WTC11 (cell line): ENCODE results near the gene PIK3R4. TPM values are rescaled to one million over a fixed set of nuclear protein-coding genes. Genes with fewer than 3 reads are reported as not detected.

Experiments
- ATAC-seq: fragments of 200-7000 bp; cut with Tn5 transposase; 2 replicates; pipeline ENCODE4 v1.10.0; 2021; ENCODE audit warnings: mild to moderate bottlenecking, moderate library complexity
- CTCF ChIA-PET: fragments of 300-600 bp; sonication (Branson Sonifier 250); formaldehyde crosslinking; loops from one replicate; lab custom pipeline; 2021; ENCODE audit warnings: antibody characterized with exemption; lab: Charles Lee
- POLR2A ChIA-PET: fragments of 350-600 bp; sonication (Branson Sonifier 250); formaldehyde crosslinking; loops from one replicate; lab custom pipeline; 2021; ENCODE audit warnings: antibody characterized with exemption; lab: Charles Lee
- DNase-seq: peaks from one replicate; pipeline ENCODE4 v3.0.0; 2021; ENCODE audit warnings: low spot score
- H3K27ac Mint-ChIP-seq: 2 replicates; pipeline ENCODE4 v1.8.0; 2021; ENCODE audit warnings: mixed read lengths
- H3K27me3 Mint-ChIP-seq: 2 replicates; pipeline ENCODE4 v1.8.0; 2021; ENCODE audit warnings: low read depth, mild to moderate bottlenecking, moderate library complexity, mixed read lengths
- H3K36me3 Mint-ChIP-seq: 2 replicates; pipeline ENCODE4 v1.8.0; 2021; ENCODE audit warnings: mixed read lengths
- H3K4me1 Mint-ChIP-seq: 2 replicates; pipeline ENCODE4 v1.8.0; 2022; ENCODE audit warnings: mixed read lengths
- H3K4me3 Mint-ChIP-seq: 2 replicates; pipeline ENCODE4 v1.8.0; 2021; ENCODE audit warnings: mild to moderate bottlenecking, moderate library complexity, mixed read lengths
- H3K9me3 Mint-ChIP-seq: 2 replicates; pipeline ENCODE4 v1.8.0; 2021; ENCODE audit warnings: mixed read lengths
- EMX1 ChIP-seq: fragments of 250-450 bp; sonication (Bioruptor Pico); IDR thresholded peaks from 2 replicates; pipeline ENCODE4 v1.8.0; 2021; ENCODE audit warnings: mild to moderate bottlenecking
- ETV6 ChIP-seq: sonication (generic); formaldehyde crosslinking; IDR thresholded peaks from 2 replicates; pipeline ENCODE4 v1.8.1; 2022; ENCODE audit warnings: mild to moderate bottlenecking, missing genetic modification reagents
- HMGA2 ChIP-seq: fragments of 250-450 bp; sonication (Bioruptor Pico); IDR thresholded peaks from 2 replicates; pipeline ENCODE4 v1.4.0; 2021; ENCODE audit warnings: mild to moderate bottlenecking, moderate library complexity
- JAZF1 ChIP-seq: fragments of 250-450 bp; sonication (Bioruptor Pico); IDR thresholded peaks from 2 replicates; pipeline ENCODE4 v1.9.0; 2021; ENCODE audit warnings: moderate library complexity, mild to moderate bottlenecking, inconsistent platforms
- JUN ChIP-seq: sonication (generic); formaldehyde crosslinking; IDR thresholded peaks from 2 replicates; pipeline ENCODE4 v1.8.0; 2023; ENCODE audit warnings: mild to moderate bottlenecking, missing genetic modification reagents
- OVOL2 ChIP-seq: fragments of 250-450 bp; sonication (Bioruptor Pico); IDR thresholded peaks from 2 replicates; pipeline ENCODE4 v1.9.0; 2021; ENCODE audit warnings: mild to moderate bottlenecking, borderline replicate concordance
- SMAD4 ChIP-seq: sonication (generic); formaldehyde crosslinking; IDR thresholded peaks from 2 replicates; pipeline ENCODE4 v1.8.0; 2022; ENCODE audit warnings: mild to moderate bottlenecking, missing genetic modification reagents
- ZNF219 ChIP-seq: sonication (generic); formaldehyde crosslinking; IDR thresholded peaks from 2 replicates; pipeline ENCODE4 v1.8.0; 2023; ENCODE audit warnings: missing genetic modification reagents, mild to moderate bottlenecking, borderline replicate concordance
- ZNF416 ChIP-seq: fragments of 250-450 bp; sonication (Bioruptor Pico); IDR thresholded peaks from 2 replicates; pipeline ENCODE4 v1.9.0; 2021; ENCODE audit warnings: mild to moderate bottlenecking, inconsistent platforms
- total RNA-seq: library from RNA; stranded (reverse); gene quantifications from 3 replicates; pipeline ENCODE4 v1.2.3, GENCODE V29; 2021
- TF ChIP-seq, protein P1 (sequence below): fragments of 250-450 bp; sonication (Bioruptor Pico); IDR thresholded peaks from 2 replicates; pipeline ENCODE4 v1.9.0; 2021; ENCODE audit warnings: mild to moderate bottlenecking
- TF ChIP-seq, protein P2 (sequence below): sonication (generic); formaldehyde crosslinking; IDR thresholded peaks from 2 replicates; pipeline ENCODE4 v1.8.0; 2022; ENCODE audit warnings: mild to moderate bottlenecking, missing genetic modification reagents
- TF ChIP-seq, protein P3 (sequence below): sonication (generic); formaldehyde crosslinking; IDR thresholded peaks from 2 replicates; pipeline ENCODE4 v1.8.0; 2022; ENCODE audit warnings: missing genetic modification reagents
- TF ChIP-seq, protein P4 (sequence below): fragments of 250-450 bp; sonication (Bioruptor Pico); IDR thresholded peaks from 2 replicates; pipeline ENCODE4 v2.1.2; 2022; ENCODE audit warnings: mild to moderate bottlenecking, moderate library complexity
- TF ChIP-seq, protein P5 (sequence below): sonication (generic); formaldehyde crosslinking; IDR thresholded peaks from 2 replicates; pipeline ENCODE4 v1.8.1; 2023; ENCODE audit warnings: mild to moderate bottlenecking, missing genetic modification reagents, moderate library complexity

Gene PIK3R4
- total RNA-seq, 1 experiment from 2014 or later, result 41.5 TPM

DNA sequence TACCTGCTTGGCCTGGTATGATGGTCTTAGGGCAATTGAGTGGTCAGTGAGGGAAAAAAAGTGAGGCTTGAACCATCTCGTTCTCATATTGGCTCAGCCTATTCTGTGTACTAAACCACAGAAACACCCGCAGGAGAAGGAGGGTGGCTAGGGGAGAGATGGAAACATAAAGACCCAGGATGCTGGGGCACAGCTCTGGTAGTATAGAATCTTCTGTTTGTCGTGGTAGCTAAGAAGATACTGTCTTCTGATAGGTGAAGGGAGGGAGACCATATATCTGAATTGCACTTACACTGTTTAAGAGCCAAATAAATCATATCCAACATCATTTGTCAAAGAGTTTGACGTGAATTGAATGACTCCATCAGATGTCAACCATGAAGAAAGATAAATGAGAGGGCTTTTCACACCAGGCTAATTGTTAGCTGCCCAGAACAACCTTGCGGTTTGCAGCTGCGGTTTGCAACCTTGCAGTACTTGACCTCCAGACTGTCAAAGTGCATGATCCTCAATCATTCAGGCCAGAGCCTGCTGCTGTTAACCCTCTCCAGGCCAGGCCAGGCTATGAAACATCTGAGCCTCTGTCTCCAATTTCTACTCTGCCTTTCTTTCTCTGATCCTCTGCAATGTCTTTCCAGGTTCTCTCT, 40.9 kb upstream of the PIK3R4 start (continued):
- TF ChIP-seq, protein P1, sequence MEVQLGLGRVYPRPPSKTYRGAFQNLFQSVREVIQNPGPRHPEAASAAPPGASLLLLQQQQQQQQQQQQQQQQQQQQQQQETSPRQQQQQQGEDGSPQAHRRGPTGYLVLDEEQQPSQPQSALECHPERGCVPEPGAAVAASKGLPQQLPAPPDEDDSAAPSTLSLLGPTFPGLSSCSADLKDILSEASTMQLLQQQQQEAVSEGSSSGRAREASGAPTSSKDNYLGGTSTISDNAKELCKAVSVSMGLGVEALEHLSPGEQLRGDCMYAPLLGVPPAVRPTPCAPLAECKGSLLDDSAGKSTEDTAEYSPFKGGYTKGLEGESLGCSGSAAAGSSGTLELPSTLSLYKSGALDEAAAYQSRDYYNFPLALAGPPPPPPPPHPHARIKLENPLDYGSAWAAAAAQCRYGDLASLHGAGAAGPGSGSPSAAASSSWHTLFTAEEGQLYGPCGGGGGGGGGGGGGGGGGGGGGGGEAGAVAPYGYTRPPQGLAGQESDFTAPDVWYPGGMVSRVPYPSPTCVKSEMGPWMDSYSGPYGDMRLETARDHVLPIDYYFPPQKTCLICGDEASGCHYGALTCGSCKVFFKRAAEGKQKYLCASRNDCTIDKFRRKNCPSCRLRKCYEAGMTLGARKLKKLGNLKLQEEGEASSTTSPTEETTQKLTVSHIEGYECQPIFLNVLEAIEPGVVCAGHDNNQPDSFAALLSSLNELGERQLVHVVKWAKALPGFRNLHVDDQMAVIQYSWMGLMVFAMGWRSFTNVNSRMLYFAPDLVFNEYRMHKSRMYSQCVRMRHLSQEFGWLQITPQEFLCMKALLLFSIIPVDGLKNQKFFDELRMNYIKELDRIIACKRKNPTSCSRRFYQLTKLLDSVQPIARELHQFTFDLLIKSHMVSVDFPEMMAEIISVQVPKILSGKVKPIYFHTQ (CRISPR knock-in tag), result no peak
- TF ChIP-seq ZNF219, result no peak
- TF ChIP-seq HMGA2 (CRISPR knock-in tag), result no peak
- TF ChIP-seq SMAD4, result no peak
- TF ChIP-seq, protein P2, sequence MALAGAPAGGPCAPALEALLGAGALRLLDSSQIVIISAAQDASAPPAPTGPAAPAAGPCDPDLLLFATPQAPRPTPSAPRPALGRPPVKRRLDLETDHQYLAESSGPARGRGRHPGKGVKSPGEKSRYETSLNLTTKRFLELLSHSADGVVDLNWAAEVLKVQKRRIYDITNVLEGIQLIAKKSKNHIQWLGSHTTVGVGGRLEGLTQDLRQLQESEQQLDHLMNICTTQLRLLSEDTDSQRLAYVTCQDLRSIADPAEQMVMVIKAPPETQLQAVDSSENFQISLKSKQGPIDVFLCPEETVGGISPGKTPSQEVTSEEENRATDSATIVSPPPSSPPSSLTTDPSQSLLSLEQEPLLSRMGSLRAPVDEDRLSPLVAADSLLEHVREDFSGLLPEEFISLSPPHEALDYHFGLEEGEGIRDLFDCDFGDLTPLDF (CRISPR knock-in tag), result no peak
- TF ChIP-seq ETV6 (CRISPR knock-in tag), result no peak
- TF ChIP-seq, protein P3, sequence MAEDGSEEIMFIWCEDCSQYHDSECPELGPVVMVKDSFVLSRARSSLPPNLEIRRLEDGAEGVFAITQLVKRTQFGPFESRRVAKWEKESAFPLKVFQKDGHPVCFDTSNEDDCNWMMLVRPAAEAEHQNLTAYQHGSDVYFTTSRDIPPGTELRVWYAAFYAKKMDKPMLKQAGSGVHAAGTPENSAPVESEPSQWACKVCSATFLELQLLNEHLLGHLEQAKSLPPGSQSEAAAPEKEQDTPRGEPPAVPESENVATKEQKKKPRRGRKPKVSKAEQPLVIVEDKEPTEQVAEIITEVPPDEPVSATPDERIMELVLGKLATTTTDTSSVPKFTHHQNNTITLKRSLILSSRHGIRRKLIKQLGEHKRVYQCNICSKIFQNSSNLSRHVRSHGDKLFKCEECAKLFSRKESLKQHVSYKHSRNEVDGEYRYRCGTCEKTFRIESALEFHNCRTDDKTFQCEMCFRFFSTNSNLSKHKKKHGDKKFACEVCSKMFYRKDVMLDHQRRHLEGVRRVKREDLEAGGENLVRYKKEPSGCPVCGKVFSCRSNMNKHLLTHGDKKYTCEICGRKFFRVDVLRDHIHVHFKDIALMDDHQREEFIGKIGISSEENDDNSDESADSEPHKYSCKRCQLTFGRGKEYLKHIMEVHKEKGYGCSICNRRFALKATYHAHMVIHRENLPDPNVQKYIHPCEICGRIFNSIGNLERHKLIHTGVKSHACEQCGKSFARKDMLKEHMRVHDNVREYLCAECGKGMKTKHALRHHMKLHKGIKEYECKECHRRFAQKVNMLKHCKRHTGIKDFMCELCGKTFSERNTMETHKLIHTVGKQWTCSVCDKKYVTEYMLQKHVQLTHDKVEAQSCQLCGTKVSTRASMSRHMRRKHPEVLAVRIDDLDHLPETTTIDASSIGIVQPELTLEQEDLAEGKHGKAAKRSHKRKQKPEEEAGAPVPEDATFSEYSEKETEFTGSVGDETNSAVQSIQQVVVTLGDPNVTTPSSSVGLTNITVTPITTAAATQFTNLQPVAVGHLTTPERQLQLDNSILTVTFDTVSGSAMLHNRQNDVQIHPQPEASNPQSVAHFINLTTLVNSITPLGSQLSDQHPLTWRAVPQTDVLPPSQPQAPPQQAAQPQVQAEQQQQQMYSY (CRISPR knock-in tag), result no peak
- TF ChIP-seq, protein P4, sequence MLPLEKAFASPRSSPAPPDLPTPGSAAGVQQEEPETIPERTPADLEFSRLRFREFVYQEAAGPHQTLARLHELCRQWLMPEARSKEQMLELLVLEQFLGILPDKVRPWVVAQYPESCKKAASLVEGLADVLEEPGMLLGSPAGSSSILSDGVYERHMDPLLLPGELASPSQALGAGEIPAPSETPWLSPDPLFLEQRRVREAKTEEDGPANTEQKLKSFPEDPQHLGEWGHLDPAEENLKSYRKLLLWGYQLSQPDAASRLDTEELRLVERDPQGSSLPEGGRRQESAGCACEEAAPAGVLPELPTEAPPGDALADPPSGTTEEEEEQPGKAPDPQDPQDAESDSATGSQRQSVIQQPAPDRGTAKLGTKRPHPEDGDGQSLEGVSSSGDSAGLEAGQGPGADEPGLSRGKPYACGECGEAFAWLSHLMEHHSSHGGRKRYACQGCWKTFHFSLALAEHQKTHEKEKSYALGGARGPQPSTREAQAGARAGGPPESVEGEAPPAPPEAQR (CRISPR knock-in tag), result no peak
- no peak for TF ChIP-seq JAZF1 (CRISPR knock-in tag)
- TF ChIP-seq, protein P5, sequence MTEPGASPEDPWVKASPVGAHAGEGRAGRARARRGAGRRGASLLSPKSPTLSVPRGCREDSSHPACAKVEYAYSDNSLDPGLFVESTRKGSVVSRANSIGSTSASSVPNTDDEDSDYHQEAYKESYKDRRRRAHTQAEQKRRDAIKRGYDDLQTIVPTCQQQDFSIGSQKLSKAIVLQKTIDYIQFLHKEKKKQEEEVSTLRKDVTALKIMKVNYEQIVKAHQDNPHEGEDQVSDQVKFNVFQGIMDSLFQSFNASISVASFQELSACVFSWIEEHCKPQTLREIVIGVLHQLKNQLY, result no peak
- no peak for TF ChIP-seq EMX1 (CRISPR knock-in tag)
- no peak for TF ChIP-seq JUN (CRISPR knock-in tag)
- TF ChIP-seq OVOL2, result no peak
- TF ChIP-seq, all 79 proteins: peak for 0

DNA sequence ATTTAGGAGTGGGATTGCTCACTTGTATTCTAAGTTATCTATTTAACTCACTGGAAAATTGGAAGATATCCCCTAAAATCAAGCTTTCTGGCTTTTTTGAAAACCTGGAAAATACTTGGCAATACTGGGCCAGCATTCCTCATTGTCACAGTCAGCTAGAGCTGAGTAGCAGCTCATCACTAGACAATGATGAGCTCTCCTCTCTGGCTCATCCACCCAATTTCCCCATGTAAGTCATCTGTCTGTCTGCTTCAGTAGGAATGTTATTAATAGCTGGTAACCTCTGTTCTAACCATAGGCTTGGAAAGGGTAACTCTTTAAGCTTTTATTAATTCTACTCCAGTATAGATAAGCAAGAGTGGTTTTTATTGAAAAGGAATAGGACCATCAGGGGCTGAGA, 39.7 kb upstream of the PIK3R4 start:
- no peak for TF ChIP-seq ZNF416 (CRISPR knock-in tag)
- TF ChIP-seq, protein P4 (CRISPR knock-in tag), result no peak
- no peak for DNase-seq
- POLR2A ChIA-PET, result no interaction called here
- H3K36me3 Mint-ChIP-seq, result no peaks in the 10 kb centered on the region
- H3K27ac Mint-ChIP-seq, result no peak overlapping the region
- 0 out of 2 replicates have a peak, but pooled peaks cover 3% of the 10 kb centered on the region for H3K4me1 Mint-ChIP-seq
- CTCF ChIA-PET, result interaction anchor here (1.2 kb wide), 1 partner anchor 107 kb away, joined by 5 read pairs; the partner anchor contains the start of gene ATP2C1
- no peak for ATAC-seq
- H3K4me3 Mint-ChIP-seq, result no peak overlapping the region
- H3K27me3 Mint-ChIP-seq, result no peaks in the 10 kb centered on the region
- H3K9me3 Mint-ChIP-seq, result no peaks in the 10 kb centered on the region
